ENCODE measurements around the gene HSD11B2.

Gene HSD11B2

DNA sequence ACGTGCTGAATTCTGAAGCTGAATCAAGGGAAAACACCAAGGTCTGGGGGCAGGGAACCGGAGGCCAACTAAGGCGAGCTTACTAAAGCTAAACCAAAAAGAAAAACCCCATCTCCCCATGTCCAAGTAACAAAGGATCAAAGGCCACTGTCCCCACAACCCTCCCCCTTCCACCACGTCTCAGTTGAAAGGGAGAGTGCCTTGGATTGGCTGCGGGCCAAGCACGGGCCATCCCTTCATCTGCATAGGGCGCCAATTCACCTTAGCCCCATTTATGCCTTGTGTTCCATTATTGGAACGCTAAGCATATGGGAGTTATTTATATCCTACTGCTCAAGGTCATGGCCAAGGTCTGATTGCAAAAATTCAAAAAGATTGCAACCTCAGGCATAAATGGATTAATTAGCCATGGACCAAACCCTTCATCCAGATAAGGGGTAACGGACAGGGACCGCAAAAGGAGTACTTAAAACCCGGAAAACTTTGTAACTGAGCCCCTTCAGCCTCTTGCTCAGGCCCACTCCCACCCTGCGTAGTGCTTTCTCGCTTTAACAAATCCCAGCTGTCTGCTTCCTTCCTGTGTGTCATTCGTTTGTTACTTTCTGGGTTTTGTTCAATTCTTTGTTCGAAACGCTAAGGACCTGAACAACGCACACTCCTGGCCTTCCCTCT lies 50.8 kb downstream of the HSD11B2 start:
- peak; percentile 68 for DNase-seq

DNA sequence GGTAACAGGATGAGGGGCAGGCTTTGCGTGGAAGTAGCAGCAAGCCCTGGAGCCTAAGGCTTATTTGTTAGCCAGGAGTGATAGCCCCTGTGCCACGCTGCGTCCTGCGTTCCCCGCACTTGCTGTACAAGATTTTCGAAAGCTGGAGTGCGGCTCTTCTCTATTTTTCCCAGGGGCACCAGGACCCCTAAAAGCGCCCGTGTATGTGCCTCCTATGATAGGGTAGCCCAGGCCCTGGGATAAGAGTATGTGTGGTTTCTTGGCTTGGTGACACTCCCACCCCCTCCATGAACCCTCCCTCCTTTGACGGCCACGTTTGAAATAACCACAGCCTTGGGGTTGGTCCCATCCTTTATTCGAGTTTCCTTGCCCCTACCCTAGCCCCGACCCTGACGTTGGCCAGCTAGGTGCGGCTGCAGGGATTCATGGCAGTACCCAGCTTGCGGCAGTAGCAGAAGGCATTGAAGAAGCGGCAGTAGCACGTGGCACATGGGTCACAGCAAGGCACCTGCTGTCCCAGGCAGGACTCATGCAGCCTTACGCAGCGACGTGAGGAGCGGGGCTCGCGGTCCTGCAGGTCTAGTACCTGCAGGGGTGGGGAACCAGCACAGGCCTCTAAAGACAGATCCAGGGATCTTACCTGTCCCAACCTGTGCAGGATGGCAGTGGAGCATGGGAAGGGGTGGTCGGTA lies 51.5 kb downstream of the HSD11B2 start:
- DNase-seq = no peak

DNA sequence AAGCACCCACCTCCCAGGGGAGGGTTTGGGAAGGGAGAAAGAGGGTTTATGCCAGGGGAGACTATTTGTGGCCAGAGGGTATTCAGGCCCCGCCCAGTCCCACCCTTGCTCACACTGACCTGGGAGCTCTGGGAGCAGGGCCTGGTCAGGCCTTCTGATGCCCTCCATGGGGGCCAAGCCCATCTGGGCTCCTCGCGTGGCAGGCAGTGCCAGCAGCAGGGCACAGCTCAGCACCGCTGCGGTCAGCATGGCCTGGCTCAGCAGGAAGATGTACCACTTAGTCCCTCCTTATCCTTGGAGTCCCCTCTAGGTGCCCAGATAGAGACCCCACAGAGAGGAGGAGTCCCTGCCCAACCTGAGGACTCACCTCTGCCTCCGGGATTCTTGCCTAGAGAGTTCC lies 52.2 kb downstream of the HSD11B2 start, which contains the start of gene AGRP:
Gene AGRP (minus strand): TSS at position 398 of the 400 bp plus-strand sequence. CDS start 149 bp downstream, at position 249.
- DNase-seq = no peak

DNA sequence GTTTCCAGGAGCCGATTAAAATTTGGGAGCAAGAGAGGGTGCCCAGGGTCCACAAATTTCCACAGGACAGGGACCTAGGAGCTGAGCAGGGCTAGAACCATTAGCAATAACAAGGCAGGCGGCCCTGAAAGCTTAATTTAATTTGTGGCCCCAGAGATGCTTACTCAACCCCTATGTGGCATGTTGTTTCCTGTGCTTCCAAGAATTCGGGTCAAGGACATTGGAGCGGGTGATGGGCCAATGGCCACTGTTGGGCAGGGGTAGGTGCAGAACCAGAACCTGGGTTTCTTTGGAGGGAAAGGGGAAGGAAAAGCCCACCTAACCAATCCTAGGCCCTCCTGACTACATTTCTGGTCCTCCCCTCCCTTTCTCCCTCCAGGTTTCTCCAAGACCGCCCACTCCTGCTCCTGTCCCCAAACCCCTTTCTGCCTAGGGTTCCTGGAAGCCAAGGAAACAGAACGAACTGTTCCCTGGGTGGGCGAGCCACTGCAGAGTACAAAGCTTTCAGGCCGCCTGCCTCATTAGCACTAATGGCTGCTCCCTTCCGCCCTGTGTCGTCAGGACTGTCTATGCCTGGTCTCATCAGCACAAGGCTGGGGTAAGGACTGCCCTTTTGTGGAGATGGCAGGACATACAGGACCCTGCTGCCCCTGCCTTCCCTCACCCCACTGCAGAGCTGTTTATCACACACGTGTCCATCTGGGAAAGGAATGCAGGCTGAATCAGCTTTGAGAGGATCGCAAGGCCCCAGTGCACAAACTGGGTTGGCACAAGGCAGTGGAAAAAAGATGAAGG lies 53.0 kb downstream of the HSD11B2 start:
- no peak for DNase-seq

DNA sequence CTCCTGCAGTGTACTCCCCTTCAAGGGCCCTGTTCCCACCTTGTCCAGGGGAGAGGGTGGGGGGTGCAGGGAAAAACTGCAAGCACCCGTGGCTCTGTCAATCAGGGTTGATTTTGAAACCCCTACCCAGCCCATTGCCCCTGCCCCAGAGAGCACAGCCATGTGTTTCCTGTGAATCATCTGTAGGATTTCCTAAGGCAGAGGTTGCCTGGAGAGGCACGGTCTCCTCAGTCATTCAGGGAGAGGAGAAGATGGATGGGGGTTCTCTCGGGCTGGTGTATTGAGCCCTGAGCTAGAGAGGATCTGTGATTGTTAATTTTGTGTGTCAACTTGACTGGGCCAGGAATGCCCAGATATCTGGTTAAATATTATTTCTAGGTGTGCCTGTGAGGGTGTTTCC lies 55.9 kb downstream of the HSD11B2 start:
- no peak for DNase-seq
